GM19455 (cell line): Measurements from ENCODE around the gene APEX2.
"Not testable (repeated sequence)": the region's sequence is repeated elsewhere in the genome, so short reads cannot be mapped to it uniquely, and the experiment has no call there.

Experiments used
- ATAC-seq: cut with Tn5 transposase; IDR thresholded peaks from one replicate; pipeline ENCODE4 v1.9.1; 2021; ENCODE audit not compliant: unreplicated experiment

APEX2 gene

GRCh38 chrX:55011294-55011693, 11.1 kb downstream of the APEX2 start:
- ATAC-seq, result no peak

- ATAC-seq, result no peak
Observed at GRCh38 chrX:55014897-55015299, 14.7 kb downstream of the APEX2 start.

DNA sequence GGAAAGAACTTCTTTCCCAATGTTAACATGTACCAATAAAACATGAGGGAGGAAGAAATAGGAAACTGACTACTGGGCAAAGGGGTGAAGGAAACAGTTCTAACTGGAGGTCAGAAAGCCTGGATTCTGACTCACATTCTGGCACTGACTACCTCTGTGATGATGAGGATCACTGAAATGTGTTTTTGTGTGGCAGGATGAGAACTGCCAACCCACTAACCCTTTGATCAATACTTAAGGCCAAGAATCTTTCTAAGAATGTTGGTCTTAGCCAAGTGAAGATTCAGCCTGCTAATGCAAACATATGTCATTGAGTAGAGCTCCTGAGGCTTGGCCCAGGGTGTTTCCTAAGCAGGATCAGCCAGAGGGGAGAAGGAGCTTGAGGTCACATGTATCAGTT, 26.0 kb downstream of the APEX2 start:
- no peak for ATAC-seq

GRCh38 chrX:55026840-55027239, 26.7 kb downstream of the APEX2 start:
- ATAC-seq, result no peak

- no peak for ATAC-seq
Observed at GRCh38 chrX:55028040-55028439, 27.9 kb downstream of the APEX2 start.

DNA sequence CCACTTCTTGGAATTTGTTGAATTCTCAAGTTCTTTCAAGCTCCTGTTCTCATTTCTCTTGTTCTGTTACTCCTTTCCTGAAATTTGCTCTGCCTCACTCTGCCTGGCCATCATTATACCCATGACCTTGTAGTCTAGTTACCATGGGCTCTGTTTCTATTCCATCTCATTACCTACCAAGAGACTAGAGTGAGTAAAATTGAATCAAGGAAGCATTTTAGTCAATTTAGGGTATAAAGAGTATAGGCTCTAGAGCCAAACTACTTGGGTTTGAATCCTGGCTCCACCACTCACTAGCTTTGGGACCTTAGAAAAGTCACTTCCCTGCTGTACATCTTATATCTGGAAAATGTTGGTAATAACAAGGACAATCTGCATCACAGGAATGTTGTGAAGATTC, 28.4 kb downstream of the APEX2 start:
- no peak for ATAC-seq

DNA sequence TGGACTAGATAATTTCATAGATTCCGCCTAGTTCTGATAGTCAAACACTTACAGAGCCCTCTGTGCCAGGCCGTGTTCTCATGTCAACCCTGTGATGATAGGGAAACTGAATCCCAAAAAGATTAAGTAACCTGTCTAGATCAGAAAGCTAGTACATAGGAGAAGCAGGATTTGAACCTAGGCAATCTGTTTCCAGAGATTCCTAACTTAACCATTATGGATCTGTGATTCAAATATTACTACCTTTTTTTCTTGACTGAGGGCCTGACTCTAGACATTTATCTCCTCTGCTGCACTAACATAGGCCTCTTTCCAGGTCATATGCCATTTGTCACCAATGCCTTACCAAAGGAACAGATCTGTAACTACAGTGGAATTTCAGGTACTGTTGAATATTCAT, 29.1 kb downstream of the APEX2 start:
- no peak for ATAC-seq

GRCh38 chrX:55030271-55031205, 30.4 kb downstream of the APEX2 start, which contains the start of gene ALAS2:
Gene ALAS2 (minus strand): TSS chrX:55030977. CDS start chrX:55026000, 4,977 bp downstream.
- ATAC-seq, result no peak

DNA sequence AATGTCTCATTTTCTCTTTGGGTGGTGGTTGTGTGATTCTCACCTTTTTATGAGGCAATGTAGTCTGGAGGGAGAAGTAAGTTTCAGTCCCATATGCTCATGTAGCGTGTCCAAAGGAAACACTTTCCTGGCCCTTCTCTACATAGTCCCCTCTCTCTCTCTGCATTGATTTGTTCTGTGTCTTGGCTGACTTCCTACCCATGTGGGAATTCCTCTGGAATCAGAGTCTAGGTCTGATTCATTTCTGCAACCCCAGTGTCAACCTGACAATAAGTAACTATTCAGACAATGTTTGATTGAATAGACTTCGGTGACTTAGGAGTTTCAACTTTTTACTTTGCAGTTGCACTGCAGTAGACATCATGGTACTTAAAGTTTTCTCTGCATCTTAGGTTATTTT, 33.3 kb downstream of the APEX2 start:
- ATAC-seq, result no peak

DNA sequence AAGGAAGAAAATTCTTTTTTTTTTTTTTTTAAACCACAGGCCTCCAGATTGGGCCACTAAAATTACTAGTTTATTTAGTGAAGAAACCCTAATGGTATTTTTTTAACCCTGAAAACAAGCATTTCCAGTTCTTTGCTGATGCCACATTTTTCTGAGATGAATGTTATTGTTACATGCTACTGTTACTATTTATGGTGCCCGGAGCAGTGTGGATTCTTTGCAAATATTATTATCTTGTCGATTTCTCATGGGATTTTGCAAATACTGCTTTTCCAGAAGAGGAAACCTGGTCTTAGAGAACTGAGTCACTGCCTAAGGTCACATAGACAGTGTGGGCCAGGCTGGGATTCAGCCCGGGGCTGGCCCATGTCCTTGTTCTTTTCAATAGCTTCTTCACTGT, 39.3 kb downstream of the APEX2 start:
- no peak for ATAC-seq

DNA sequence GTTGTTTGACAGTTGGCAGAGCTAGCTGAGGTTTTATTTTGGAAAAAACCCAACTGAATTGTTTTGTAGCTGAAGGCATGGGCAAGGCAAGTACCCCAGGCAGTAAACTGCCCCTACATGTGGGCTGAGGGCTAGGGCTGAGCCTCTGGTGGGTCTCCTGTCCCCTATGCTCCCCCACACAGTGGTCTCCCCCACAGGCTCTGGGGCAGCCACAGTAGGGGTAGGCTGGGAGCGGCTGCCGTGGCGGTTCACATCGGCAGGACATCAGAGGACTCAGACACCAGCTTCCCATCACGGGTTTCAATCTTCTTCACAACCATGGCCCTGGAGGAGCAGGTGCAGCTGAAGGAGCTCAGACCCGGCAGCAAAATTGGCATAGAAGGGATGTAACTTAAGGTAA, 41.4 kb downstream of the APEX2 start:
- ATAC-seq, result no peak

DNA sequence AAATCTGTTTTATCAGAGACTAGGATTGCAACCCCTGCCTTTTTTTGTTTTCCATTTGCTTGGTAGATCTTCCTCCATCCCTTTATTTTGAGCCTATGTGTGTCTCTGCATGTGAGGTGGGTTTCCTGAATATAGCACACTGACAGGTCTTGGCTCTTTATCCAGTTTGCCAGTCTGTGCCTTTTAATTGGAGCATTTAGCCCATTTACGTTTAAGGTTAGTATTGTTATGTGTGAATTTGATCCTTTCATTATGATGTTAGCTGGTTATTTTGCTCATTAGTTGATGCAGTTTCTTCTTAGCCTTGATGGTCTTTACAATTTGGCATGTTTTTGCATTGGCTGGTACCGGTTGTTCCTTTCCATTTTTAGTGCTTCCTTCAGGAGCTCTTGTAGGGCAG, 50.4 kb downstream of the APEX2 start:
- ATAC-seq, result not testable (repeated sequence)

- no peak for ATAC-seq
Observed at GRCh38 chrX:55056820-55057674, 56.9 kb downstream of the APEX2 start.

DNA sequence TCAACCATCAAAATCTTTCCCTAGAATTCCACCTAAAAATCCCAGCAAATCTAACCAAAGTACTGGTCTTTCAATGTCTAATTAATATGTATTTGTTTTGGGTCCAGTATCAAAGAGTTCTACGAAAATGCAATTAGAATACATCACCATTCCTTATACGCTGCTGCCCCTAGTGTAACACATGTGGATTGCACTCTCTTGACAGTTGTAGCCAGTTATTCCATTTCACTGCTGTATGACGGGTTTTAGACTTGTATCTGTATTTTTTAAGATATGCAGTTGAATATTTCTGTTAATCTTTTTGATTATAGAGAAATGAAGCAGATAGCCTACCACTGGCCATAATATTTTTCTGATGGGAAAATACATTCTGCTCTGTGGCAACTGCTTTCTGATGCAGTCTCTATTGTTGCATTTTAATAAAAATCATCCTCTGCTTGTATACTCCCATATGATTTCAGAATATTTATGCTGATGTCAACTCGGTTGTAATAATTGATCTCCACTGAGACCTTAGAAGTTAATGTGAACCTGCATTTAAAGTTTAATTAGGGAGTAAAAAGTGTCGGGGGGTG, 57.6 kb downstream of the APEX2 start:
- no peak for ATAC-seq
